HL-60 (cell line): Measurements from ENCODE around the gene CANX.

Experiments
- CTCF ChIP-seq: IDR thresholded peaks from one replicate; pipeline ENCODE4 v1.5.1; 2011; ENCODE audit warnings: low read length, control low read depth, inconsistent platforms; ENCODE audit not compliant: insufficient read depth
- POLR2AphosphoS5 ChIP-seq: IDR thresholded peaks from 2 replicates; pipeline ENCODE4 v1.6.1; 2012; ENCODE audit warnings: low read depth
- REST ChIP-seq: IDR thresholded peaks from 2 replicates; pipeline ENCODE4 v1.6.1; 2012; ENCODE audit warnings: low read depth; ENCODE audit not compliant: insufficient replicate concordance

- TF ChIP-seq CTCF (no peak), POLR2AphosphoS5 (peak; percentile 45; the same call in 1 of the 2 replicates), REST (no peak)
These were observed 30.5 kb downstream of the CANX start for GRCh38 chr5:179729303-179729702.
